HG03039 (cell line): Measurements from ENCODE around the gene UGT1A6.
"Not testable (repeated sequence)": the region's sequence is repeated elsewhere in the genome, so short reads cannot be mapped to it uniquely, and the experiment has no call there.

Source experiments
- ATAC-seq: cut with Tn5 transposase; IDR thresholded peaks from one replicate; pipeline ENCODE4 v1.9.1; 2021; ENCODE audit warnings: mild to moderate bottlenecking, moderate library complexity; ENCODE audit not compliant: unreplicated experiment

Gene UGT1A6

GRCh38 chr2:233714121-233714520, 21.4 kb downstream of the UGT1A6 start:
- no peak for ATAC-seq

- no peak for ATAC-seq
These were observed 25.9 kb downstream of the UGT1A6 start, which contains the start of gene UGT1A4 for GRCh38 chr2:233718552-233718951. Gene UGT1A4 (plus strand): TSS chr2:233718736. CDS start chr2:233718821, 85 bp downstream.

- no peak for ATAC-seq
These were observed 36.1 kb downstream of the UGT1A6 start, which contains the start of gene UGT1A3 for GRCh38 chr2:233728723-233729301. Gene UGT1A3 (plus strand): TSS chr2:233729042. CDS start chr2:233729127, 85 bp downstream.

GRCh38 chr2:233736868-233737653, 44.4 kb downstream of the UGT1A6 start:
- not testable (repeated sequence) for ATAC-seq

GRCh38 chr2:233740870-233741269, 48.2 kb downstream of the UGT1A6 start:
- no peak for ATAC-seq

- no peak for ATAC-seq
These were observed 51.0 kb downstream of the UGT1A6 start for GRCh38 chr2:233743464-233744259.

- no peak for ATAC-seq
These were observed 52.5 kb downstream of the UGT1A6 start for GRCh38 chr2:233745073-233745755.

- ATAC-seq: not testable (repeated sequence)
These were observed 53.1 kb downstream of the UGT1A6 start for GRCh38 chr2:233745838-233746237.

GRCh38 chr2:233746475-233747282, 54.0 kb downstream of the UGT1A6 start:
- no peak for ATAC-seq

GRCh38 chr2:233747283-233747544, 54.5 kb downstream of the UGT1A6 start:
- no peak for ATAC-seq

GRCh38 chr2:233750689-233751088, 58.0 kb downstream of the UGT1A6 start:
- ATAC-seq: not testable (repeated sequence)

- ATAC-seq: not testable (repeated sequence)
These were observed 58.7 kb downstream of the UGT1A6 start for GRCh38 chr2:233751212-233752009.

- ATAC-seq: no peak
These were observed 62.4 kb downstream of the UGT1A6 start for GRCh38 chr2:233754872-233755611.

GRCh38 chr2:233756429-233757081, 63.9 kb downstream of the UGT1A6 start:
- ATAC-seq: no peak

GRCh38 chr2:233758141-233758540, 65.5 kb downstream of the UGT1A6 start:
- no peak for ATAC-seq

- no peak for ATAC-seq
These were observed 66.2 kb downstream of the UGT1A6 start for GRCh38 chr2:233758849-233759248.

- no peak for ATAC-seq
These were observed 67.4 kb downstream of the UGT1A6 start, which contains the start of gene UGT1A1 for GRCh38 chr2:233760043-233760442. Gene UGT1A1 (plus strand): TSS chr2:233760270. CDS start chr2:233760288, 18 bp downstream.
